MM.1S (cell line): Measurements from ENCODE around the gene ALDH18A1.

ENCODE experiments used
- DNase-seq: peaks from one replicate; pipeline ENCODE4 v3.0.0-alpha.2; 2015
- H2AFZ ChIP-seq: fragments of 300-600 bp; sonication (generic); 2 replicates; pipeline ENCODE4 v1.6.0; 2016; ENCODE audit warnings: antibody characterized with exemption, low read length
- H3F3A ChIP-seq: fragments of 300-600 bp; sonication (generic); 2 replicates; pipeline ENCODE4 v1.6.1; 2016; ENCODE audit warnings: mild to moderate bottlenecking, antibody characterized with exemption, low read length, moderate library complexity, mixed read lengths; ENCODE audit not compliant: insufficient read depth
- H3K27ac ChIP-seq: fragments of 300-600 bp; sonication (generic); 2 replicates; pipeline ENCODE4 v1.5.1; 2016; ENCODE audit warnings: mild to moderate bottlenecking, low read length
- H3K27me3 ChIP-seq: fragments of 300-600 bp; sonication (generic); replicated peaks from 2 replicates; pipeline ENCODE4 v1.6.0; 2016; ENCODE audit warnings: low read length; ENCODE audit not compliant: insufficient read depth
- H3K36me3 ChIP-seq: fragments of 300-600 bp; sonication (generic); replicated peaks from 2 replicates; pipeline ENCODE4 v1.6.1; 2016; ENCODE audit warnings: mild to moderate bottlenecking, low read length, mixed read lengths; ENCODE audit not compliant: insufficient read depth
- H3K4me1 ChIP-seq: fragments of 300-600 bp; sonication (generic); 2 replicates; pipeline ENCODE4 v1.6.1; 2016; ENCODE audit warnings: low read length, mixed read lengths
- H3K4me2 ChIP-seq: fragments of 300-600 bp; sonication (generic); 2 replicates; pipeline ENCODE4 v1.6.0; 2016; ENCODE audit warnings: low read depth, low read length
- H3K4me3 ChIP-seq: fragments of 300-600 bp; sonication (generic); 2 replicates; pipeline ENCODE4 v1.5.1; 2016; ENCODE audit warnings: low read length, mixed read lengths
- H3K79me2 ChIP-seq: fragments of 300-600 bp; sonication (generic); 2 replicates; pipeline ENCODE4 v1.6.1; 2016; ENCODE audit warnings: mixed run types, low read length, mixed read lengths
- H3K9ac ChIP-seq: fragments of 300-600 bp; sonication (generic); 2 replicates; pipeline ENCODE4 v1.6.1; 2016; ENCODE audit warnings: low read length, mixed read lengths
- H3K9me2 ChIP-seq: fragments of 300-600 bp; sonication (generic); replicated peaks from 2 replicates; pipeline ENCODE4 v1.6.1; 2016; ENCODE audit warnings: mild to moderate bottlenecking, low read length, mixed read lengths; ENCODE audit not compliant: insufficient read depth
- H3K9me3 ChIP-seq: fragments of 300-600 bp; sonication (generic); replicated peaks from 2 replicates; pipeline ENCODE4 v1.6.1; 2016; ENCODE audit warnings: mild to moderate bottlenecking, low read length, mixed read lengths; ENCODE audit not compliant: insufficient read depth
- H4K20me1 ChIP-seq: fragments of 300-600 bp; sonication (generic); 2 replicates; pipeline ENCODE4 v1.6.1; 2016; ENCODE audit warnings: mild to moderate bottlenecking, low read length, moderate library complexity, mixed read lengths; ENCODE audit not compliant: insufficient read depth
- CTCF ChIP-seq: fragments of 300-600 bp; sonication (generic); IDR thresholded peaks from 2 replicates; pipeline ENCODE4 v1.5.1; 2016; ENCODE audit warnings: antibody characterized with exemption, low read length, mixed read lengths
- EZH2 ChIP-seq: fragments of 300-600 bp; sonication (generic); optimal IDR thresholded peaks from 2 replicates; pipeline ENCODE3; 2017; ENCODE audit warnings: low read depth, mild to moderate bottlenecking, antibody characterized with exemption, low read length, mixed read lengths
- EZH2phosphoT487 ChIP-seq: fragments of 300-600 bp; sonication (generic); IDR thresholded peaks from 2 replicates; pipeline ENCODE4 v1.6.1; 2018; ENCODE audit warnings: antibody characterized with exemption, low read length

The ALDH18A1 gene

GRCh38 chr10:95560278-95561176, 96.0 kb downstream of the ALDH18A1 start:
- Histone ChIP-seq H3K27me3 (no peaks in the 10 kb centered on the region), H3K4me1 (0 out of 2 replicates have a peak, but pooled peaks cover 9% of the 10 kb centered on the region), H3K9me3 (no peaks in the 10 kb centered on the region), H3K9me2 (no peaks in the 10 kb centered on the region), H3K79me2 (no peaks in the 10 kb centered on the region), H3K36me3 (no peaks in the 10 kb centered on the region), H4K20me1 (no peaks in the 10 kb centered on the region), H2AFZ (peak overlapping the region; percentile 97), H3K4me2 (peak overlapping the region; percentile 97), H3K4me3 (peak overlapping the region; percentile 84), H3K9ac (peak overlapping the region; percentile 72), H3F3A (0 out of 2 replicates have a peak, but pooled peaks cover 3% of the 10 kb centered on the region), H3K27ac (peak overlapping the region; percentile 51; the same call in 1 of the 2 replicates)
- TF ChIP-seq CTCF (no peak), EZH2 (no peak), EZH2phosphoT487 (no peak)
- peak; percentile 65 for DNase-seq

GRCh38 chr10:95559896-95560277, 96.6 kb downstream of the ALDH18A1 start:
- TF ChIP-seq CTCF (no peak), EZH2 (no peak), EZH2phosphoT487 (no peak)
- 0 out of 2 replicates have a peak, but pooled peaks cover 3% of the 10 kb centered on the region for H3F3A ChIP-seq
- no peaks in the 10 kb centered on the region for H3K36me3 ChIP-seq
- H3K27me3 ChIP-seq = no peaks in the 10 kb centered on the region
- no peak overlapping the region for H3K27ac ChIP-seq
- no peak overlapping the region; the same call in 1 of the 2 replicates for H2AFZ ChIP-seq
- no peaks in the 10 kb centered on the region for H4K20me1 ChIP-seq
- H3K4me2 ChIP-seq = peak overlapping the region; percentile 97
- DNase-seq = no peak
- H3K9me2 ChIP-seq = no peaks in the 10 kb centered on the region
- H3K79me2 ChIP-seq = no peaks in the 10 kb centered on the region
- no peak overlapping the region for H3K9ac ChIP-seq
- 0 out of 2 replicates have a peak, but pooled peaks cover 9% of the 10 kb centered on the region for H3K4me1 ChIP-seq
- H3K9me3 ChIP-seq = no peaks in the 10 kb centered on the region
- H3K4me3 ChIP-seq = peak overlapping the region; percentile 84

GRCh38 chr10:95559471-95559870, 97.0 kb downstream of the ALDH18A1 start:
- Histone ChIP-seq H3K4me1 (0 out of 2 replicates have a peak, but pooled peaks cover 9% of the 10 kb centered on the region), H3K9me2 (no peaks in the 10 kb centered on the region), H3K79me2 (no peaks in the 10 kb centered on the region), H4K20me1 (no peaks in the 10 kb centered on the region), H3K9me3 (no peaks in the 10 kb centered on the region), H3F3A (0 out of 2 replicates have a peak, but pooled peaks cover 3% of the 10 kb centered on the region), H3K27me3 (no peaks in the 10 kb centered on the region), H3K4me3 (no peak overlapping the region), H3K9ac (no peak overlapping the region), H2AFZ (no peak overlapping the region), H3K27ac (no peak overlapping the region), H3K36me3 (no peaks in the 10 kb centered on the region), H3K4me2 (no peak overlapping the region)
- DNase-seq = no peak
- TF ChIP-seq CTCF (no peak), EZH2 (no peak), EZH2phosphoT487 (no peak)
